ENCODE measurements around the gene SOS1.

- TF ChIP-seq POLR2A (IDR thresholded peaks at IDR 0.05), result no peak
- TF ChIP-seq POLR2AphosphoS5 (IDR thresholded peaks at IDR 0.05), result no peak
- no peak for TF ChIP-seq CTCF (IDR thresholded peaks at IDR 0.05)
These were observed 12.5 kb downstream of the SOS1 start for GRCh38 chr2:39108377-39108776.

Measured in upper lobe of left lung (tissue), 4 donors.